GM18867 (cell line): ENCODE data around the gene MYPN.

Experiments used
- ATAC-seq: cut with Tn5 transposase; IDR thresholded peaks from one replicate; pipeline ENCODE4 v1.9.1; 2021; ENCODE audit warnings: mild to moderate bottlenecking, moderate library complexity; ENCODE audit not compliant: unreplicated experiment

The MYPN gene

GRCh38 chr10:68092512-68092911 lies 16.8 kb upstream of the MYPN start:
- ATAC-seq, result no peak

GRCh38 chr10:68095153-68095552 lies 14.1 kb upstream of the MYPN start:
- ATAC-seq, result no peak

DNA sequence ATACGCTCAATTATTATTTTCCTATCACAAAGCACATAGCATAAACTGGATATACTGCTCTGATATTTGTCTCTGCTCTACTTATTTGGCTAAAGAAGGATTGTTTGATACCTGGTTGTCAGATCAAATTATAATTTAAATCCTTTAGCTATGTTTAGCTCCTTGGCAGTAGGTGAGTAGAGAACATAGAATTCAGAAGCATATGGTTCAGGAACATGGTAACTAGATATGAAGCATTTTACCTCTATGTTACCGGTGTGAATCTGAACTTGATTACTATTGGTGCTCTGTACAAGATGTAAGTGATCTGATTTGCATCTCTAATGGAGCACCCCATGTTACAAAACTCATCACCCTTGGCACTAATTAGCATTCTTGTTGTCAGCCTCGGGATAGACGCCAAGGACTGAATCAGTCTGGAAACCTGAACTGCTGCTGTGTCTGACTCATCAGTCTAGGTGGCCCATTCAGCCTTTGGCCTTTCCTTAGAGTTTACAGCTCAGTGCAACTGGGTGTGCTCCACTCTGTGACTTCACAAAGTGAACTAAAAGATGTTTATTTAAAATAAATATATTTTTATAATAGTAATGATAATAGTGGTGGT lies 12.3 kb upstream of the MYPN start:
- ATAC-seq, result no peak

- ATAC-seq, result no peak
Measured at GRCh38 chr10:68099736-68100135, 9.6 kb upstream of the MYPN start.

DNA sequence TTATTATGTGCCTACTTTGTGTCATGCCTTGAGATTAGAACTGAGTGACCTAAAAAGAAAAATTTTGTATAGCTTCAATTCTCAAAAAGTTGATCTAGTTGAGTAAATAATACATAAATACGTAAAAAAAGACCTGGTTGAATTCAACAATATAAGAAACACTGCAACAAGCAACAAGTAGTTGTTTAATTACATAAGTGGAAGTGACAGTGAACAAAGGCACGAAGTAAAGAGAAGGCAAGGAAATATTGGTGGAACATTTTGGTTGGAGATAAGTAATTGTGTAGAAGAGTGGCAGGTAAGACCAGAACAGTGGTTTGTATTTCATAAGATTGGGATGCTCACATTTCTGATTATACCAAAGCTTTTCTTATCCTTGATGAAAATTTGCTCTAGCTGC lies 8.2 kb upstream of the MYPN start:
- no peak for ATAC-seq

- no peak for ATAC-seq
Measured at GRCh38 chr10:68103261-68103878, 5.9 kb upstream of the MYPN start.

- no peak for ATAC-seq
Measured at GRCh38 chr10:68103901-68104300, 5.4 kb upstream of the MYPN start.

DNA sequence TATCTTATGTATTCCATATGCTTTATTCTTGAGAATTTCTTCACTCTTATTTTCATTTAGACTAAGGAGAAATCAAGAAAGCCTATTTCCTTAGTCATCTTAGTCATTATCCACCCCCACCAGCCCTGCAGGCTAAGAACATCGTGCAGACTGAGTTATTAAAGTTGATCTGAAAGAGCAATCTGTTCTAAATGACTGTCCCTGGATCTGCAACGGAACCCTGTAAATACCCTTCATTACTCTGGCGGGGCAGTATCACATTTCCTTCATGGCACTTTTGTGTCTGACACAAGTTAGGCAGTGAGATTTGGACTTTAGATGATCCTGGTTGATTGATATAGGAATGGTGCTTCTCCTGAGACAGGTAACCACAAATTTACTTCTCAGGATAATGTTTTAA lies 3.5 kb upstream of the MYPN start:
- no peak for ATAC-seq

GRCh38 chr10:68106656-68107055 lies 2.6 kb upstream of the MYPN start:
- no peak for ATAC-seq

- ATAC-seq, result no peak
Measured at GRCh38 chr10:68107651-68108050, 1.6 kb upstream of the MYPN start.

GRCh38 chr10:68108051-68108450 lies 1.2 kb upstream of the MYPN start:
- ATAC-seq, result no peak

DNA sequence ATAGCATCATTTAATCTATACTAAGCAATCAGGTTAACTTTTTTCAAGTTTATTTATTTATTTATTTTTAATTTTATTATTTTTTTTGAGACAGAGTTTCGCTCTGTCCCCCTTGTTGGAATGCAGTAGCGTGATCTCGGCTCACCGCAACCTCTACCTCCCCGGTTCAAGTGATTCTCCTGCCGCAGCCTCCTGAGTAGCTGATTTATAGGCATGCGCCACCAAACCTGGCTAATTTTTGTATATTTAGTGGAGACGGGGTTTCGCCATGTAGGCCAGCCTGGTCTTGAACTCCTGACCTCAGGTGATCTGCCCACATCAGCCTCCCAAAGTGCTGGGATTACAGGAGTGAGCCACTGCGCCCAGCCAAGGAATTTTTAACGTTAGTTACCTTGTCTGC lies 635 bp upstream of the MYPN start:
- no peak for ATAC-seq

DNA sequence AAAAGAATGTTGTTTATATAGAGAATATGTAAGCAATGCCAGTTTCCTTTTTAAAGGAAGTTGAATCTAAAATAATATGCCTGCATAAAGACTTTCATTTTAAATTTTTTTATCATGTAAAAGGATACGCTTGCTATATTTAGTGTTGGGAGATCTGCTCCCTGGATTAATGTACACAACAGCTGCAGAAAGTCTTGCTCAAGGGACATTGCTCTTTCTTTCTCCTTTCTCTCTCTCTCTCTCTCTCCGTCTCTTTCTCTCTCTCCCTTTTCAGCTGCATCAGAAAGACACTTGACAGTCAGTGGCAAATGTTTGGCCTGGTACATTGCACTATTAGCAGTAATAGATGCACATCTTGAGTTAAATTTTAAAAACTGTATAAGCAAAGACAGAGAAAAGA lies 739 bp downstream of the MYPN start:
- ATAC-seq, result no peak

DNA sequence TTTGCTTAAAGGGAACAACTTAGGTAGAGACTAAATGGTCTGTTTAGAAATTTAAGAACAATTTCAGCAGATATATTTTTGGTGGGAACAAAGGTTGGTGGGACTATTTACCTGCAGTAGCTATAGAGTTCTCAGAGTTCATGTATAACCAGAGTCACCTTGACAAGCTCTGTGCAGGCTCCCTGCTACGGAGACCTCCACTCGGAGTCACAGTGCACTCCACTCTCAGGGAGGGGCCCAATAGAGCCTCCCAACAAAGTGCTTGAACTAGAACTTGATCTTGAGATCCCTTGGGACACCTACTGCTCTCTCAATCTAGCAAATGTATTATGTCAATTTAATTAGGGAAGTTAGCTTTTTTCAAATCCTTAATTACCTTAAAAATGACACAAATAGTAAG lies 2.3 kb downstream of the MYPN start:
- no peak for ATAC-seq

DNA sequence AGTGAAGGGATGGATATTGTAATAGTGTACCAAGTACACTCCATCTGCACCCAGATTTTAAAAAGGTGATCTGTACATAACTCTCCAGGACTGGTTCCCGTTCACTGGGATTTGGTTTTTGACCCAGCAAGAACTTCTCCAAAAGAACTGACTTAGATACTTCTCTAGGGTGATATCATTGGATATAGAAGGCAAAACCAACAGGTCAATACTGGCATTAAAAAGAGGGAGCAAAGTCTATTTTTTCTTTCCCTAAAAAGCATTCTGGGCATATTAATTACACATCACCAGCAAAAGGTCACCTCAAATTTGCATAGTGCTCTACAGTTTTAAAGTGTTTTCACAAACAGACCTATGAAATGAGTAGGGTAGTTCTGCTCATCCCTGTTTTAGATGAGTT lies 3.5 kb downstream of the MYPN start:
- ATAC-seq, result no peak

DNA sequence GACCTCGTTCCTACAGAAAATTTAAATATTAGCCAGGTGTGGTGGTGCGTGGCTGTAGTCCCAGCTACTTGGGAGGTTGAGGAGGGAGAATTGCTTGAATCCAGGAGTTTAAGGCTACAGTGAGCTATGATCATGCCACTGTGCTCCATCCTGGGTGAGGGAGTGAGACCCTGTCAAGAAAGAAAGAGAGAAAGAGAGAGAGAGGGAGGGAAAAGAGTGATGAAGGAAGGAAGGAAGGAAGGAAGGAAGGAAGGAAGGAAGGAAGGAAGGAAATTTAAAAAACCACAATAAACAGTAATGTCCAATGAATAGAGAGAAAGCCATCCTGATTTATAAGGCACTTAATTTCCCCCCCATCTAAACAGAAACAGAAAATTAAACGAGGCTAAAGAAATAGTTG lies 9.4 kb downstream of the MYPN start:
- ATAC-seq, result no peak

GRCh38 chr10:68121020-68121743 lies 11.9 kb downstream of the MYPN start:
- no peak for ATAC-seq

- no peak for ATAC-seq
Measured at GRCh38 chr10:68121852-68122251, 12.6 kb downstream of the MYPN start.

GRCh38 chr10:68124718-68125117 lies 15.4 kb downstream of the MYPN start:
- no peak for ATAC-seq

- no peak for ATAC-seq
Measured at GRCh38 chr10:68125772-68126171, 16.5 kb downstream of the MYPN start.

GRCh38 chr10:68128015-68128414 lies 18.7 kb downstream of the MYPN start:
- ATAC-seq, result no peak

GRCh38 chr10:68132391-68132790 lies 23.1 kb downstream of the MYPN start:
- ATAC-seq, result no peak
